Measurements from ENCODE around the gene BRD4.

DNA sequence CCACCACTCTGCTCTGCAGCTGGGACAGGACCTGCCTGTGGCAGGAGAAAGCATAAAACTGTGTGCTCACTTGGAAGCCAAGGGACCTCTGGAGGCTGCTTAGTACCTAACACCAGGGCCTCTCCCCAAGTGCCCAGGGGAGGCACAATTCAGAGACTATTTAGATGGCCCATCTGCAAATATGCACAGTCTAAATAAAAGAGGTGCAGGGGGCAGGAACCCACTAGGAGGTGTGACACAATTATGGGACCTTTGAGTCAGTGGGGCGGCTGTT is 67.5 kb downstream of the BRD4 start:
- TF ChIP-seq EZH2 (IDR thresholded peaks at IDR 0.05; ENCODE audit: low read depth, unreplicated experiment): no peak
- TF ChIP-seq, protein P1, sequence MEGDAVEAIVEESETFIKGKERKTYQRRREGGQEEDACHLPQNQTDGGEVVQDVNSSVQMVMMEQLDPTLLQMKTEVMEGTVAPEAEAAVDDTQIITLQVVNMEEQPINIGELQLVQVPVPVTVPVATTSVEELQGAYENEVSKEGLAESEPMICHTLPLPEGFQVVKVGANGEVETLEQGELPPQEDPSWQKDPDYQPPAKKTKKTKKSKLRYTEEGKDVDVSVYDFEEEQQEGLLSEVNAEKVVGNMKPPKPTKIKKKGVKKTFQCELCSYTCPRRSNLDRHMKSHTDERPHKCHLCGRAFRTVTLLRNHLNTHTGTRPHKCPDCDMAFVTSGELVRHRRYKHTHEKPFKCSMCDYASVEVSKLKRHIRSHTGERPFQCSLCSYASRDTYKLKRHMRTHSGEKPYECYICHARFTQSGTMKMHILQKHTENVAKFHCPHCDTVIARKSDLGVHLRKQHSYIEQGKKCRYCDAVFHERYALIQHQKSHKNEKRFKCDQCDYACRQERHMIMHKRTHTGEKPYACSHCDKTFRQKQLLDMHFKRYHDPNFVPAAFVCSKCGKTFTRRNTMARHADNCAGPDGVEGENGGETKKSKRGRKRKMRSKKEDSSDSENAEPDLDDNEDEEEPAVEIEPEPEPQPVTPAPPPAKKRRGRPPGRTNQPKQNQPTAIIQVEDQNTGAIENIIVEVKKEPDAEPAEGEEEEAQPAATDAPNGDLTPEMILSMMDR (conservative IDR thresholded peaks at IDR 0.05; ENCODE audit: low read depth in 2 of 2): no peak
